B cell (primary cell): ENCODE data around the gene CTXND2.

Experiments used
- EZH2 ChIP-seq: IDR thresholded peaks from 2 replicates; pipeline ENCODE4 v1.6.1; 2012; ENCODE audit warnings: borderline replicate concordance, low read depth, mild to moderate bottlenecking, moderate library complexity, low read length; ENCODE audit not compliant: insufficient read depth, poor library complexity, severe bottlenecking
- TF ChIP-seq, protein P1 (sequence below): fragments of 200-600 bp; IDR thresholded peaks from one replicate; pipeline ENCODE4 v1.8.0; 2022; ENCODE audit warnings: antibody characterized with exemption, mild to moderate bottlenecking

DNA sequence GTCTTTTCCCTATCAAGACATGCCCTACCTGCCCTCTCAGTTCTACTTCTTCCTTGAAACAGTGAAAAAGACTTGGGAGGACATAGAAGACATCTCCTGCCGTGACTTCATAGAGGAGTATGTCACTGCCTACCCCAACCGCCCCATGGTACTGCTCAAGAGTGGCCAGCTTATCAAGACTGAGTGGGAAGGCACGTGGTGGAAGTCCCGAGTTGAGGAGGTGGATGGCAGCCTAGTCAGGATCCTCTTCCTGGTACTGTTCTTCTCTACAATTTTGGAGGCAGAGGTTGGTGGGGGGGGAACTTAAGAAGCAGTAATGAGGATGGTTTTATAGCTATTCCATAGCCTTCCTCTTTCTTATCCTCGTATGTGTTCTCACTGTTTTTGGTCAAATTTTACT lies 57.9 kb downstream of the CTXND2 start:
- TF ChIP-seq, protein P1, sequence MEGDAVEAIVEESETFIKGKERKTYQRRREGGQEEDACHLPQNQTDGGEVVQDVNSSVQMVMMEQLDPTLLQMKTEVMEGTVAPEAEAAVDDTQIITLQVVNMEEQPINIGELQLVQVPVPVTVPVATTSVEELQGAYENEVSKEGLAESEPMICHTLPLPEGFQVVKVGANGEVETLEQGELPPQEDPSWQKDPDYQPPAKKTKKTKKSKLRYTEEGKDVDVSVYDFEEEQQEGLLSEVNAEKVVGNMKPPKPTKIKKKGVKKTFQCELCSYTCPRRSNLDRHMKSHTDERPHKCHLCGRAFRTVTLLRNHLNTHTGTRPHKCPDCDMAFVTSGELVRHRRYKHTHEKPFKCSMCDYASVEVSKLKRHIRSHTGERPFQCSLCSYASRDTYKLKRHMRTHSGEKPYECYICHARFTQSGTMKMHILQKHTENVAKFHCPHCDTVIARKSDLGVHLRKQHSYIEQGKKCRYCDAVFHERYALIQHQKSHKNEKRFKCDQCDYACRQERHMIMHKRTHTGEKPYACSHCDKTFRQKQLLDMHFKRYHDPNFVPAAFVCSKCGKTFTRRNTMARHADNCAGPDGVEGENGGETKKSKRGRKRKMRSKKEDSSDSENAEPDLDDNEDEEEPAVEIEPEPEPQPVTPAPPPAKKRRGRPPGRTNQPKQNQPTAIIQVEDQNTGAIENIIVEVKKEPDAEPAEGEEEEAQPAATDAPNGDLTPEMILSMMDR: no peak
- TF ChIP-seq EZH2: no peak
